Ramos (cell line): ENCODE results near the gene TPO.

Experiments
- in situ Hi-C: fragments of 300-500 bp; cut with MboI; formaldehyde crosslinking; loops from one replicate; pipeline ENCODE4 v1.14.3; 2022; ENCODE audit warnings: low sequenced_read_pairs; ENCODE audit not compliant: unreplicated experiment

The TPO gene

GRCh38 chr2:1440581-1440980, 27.3 kb downstream of the TPO start:
- in situ Hi-C loops: no loop called here

- in situ Hi-C loops: no loop called here
These were observed 33.0 kb downstream of the TPO start for GRCh38 chr2:1446301-1446700.

GRCh38 chr2:1448009-1448408, 34.7 kb downstream of the TPO start:
- in situ Hi-C loops: no loop called here

- in situ Hi-C loops: no loop called here
These were observed 37.7 kb downstream of the TPO start for GRCh38 chr2:1450915-1451314.

GRCh38 chr2:1451422-1451821, 38.2 kb downstream of the TPO start:
- in situ Hi-C loops: no loop called here

GRCh38 chr2:1453561-1453960, 40.3 kb downstream of the TPO start:
- in situ Hi-C loops: no loop called here

GRCh38 chr2:1454346-1454745, 41.1 kb downstream of the TPO start:
- in situ Hi-C loops: no loop called here

GRCh38 chr2:1455466-1455865, 42.2 kb downstream of the TPO start:
- in situ Hi-C loops: no loop called here

- in situ Hi-C loops: no loop called here
These were observed 45.2 kb downstream of the TPO start for GRCh38 chr2:1458432-1458831.

- in situ Hi-C loops: no loop called here
These were observed 46.5 kb downstream of the TPO start for GRCh38 chr2:1459727-1460126.

- in situ Hi-C loops: no loop called here
These were observed 47.7 kb downstream of the TPO start for GRCh38 chr2:1460851-1461418.

GRCh38 chr2:1461507-1462390, 48.5 kb downstream of the TPO start:
- in situ Hi-C loops: no loop called here

- in situ Hi-C loops: no loop called here
These were observed 49.7 kb downstream of the TPO start for GRCh38 chr2:1462994-1463393.

- in situ Hi-C loops: no loop called here
These were observed 59.1 kb downstream of the TPO start for GRCh38 chr2:1472350-1472749.

- in situ Hi-C loops: no loop called here
These were observed 63.4 kb downstream of the TPO start for GRCh38 chr2:1476617-1477195.

- in situ Hi-C loops: no loop called here
These were observed 64.2 kb downstream of the TPO start for GRCh38 chr2:1477196-1478040.

- in situ Hi-C loops: no loop called here
These were observed 65.3 kb downstream of the TPO start for GRCh38 chr2:1478311-1479305.

- in situ Hi-C loops: no loop called here
These were observed 66.1 kb downstream of the TPO start for GRCh38 chr2:1479346-1479745.

- in situ Hi-C loops: no loop called here
These were observed 67.4 kb downstream of the TPO start for GRCh38 chr2:1480671-1481076.
